OCI-LY3 (cell line): Measurements from ENCODE around the gene C16orf74.

Source experiments
- CTCF ChIP-seq: fragments of 200-600, 300-600 bp; sonication (generic); IDR thresholded peaks from 2 replicates; pipeline ENCODE4 v1.5.1; 2014; ENCODE audit warnings: antibody characterized with exemption, low read length, low read depth
- EZH2phosphoT487 ChIP-seq: fragments of 200-600 bp; shearing (Covaris generic); IDR thresholded peaks from 2 replicates; pipeline ENCODE4 v1.6.1; 2018; ENCODE audit warnings: antibody characterized with exemption, mixed run types, low read depth

GRCh38 chr16:85750827-85751697, at the start of gene C16orf74:
- TF ChIP-seq CTCF = no peak
- no peak for TF ChIP-seq EZH2phosphoT487
